ENCODE data around the gene ZNF827.

The ZNF827 gene

DNA sequence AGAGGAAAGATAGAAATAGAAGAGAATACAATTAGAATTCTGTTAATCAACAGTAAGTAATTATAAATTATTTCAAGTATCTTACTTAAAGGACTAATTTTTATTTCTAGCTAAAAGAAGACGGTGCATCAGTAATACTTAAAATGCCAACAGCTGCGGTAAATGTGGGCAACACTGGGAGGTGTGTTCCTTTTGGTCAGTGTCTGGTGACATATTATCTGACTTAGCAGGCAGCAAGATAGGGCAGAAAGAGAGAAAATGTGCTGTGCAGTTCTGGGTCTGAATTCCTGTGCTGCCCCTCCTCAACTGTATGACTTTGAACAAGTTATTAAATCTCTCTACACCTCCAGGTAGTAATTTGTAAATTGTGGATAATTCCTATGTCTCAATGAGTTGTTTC lies 120.6 kb downstream of the ZNF827 start:
- ChIA-PET POLR2A (no interaction called here), CTCF (no interaction called here)
- no peaks in the 10 kb centered on the region for H3K4me1 ChIP-seq (ENCODE audit: control insufficient read depth, insufficient read depth, low read length)
- peaks cover 0 to 3% of the 10 kb centered on the region in 2 experiments; a peak in 1 of 3 replicates for H3K36me3 ChIP-seq (ENCODE audit: control insufficient read depth in 2 of 2, insufficient read depth in 1 of 2, low read length in 2 of 2)
- no peak overlapping the region for H3K4me3 ChIP-seq (ENCODE audit: low read depth, low read length)
- no peak for TF ChIP-seq ZNF843 (tag by site-specific recombination; IDR thresholded peaks at IDR 0.05)
- no peak for TF ChIP-seq ZNF610 (tag by site-specific recombination; IDR thresholded peaks at IDR 0.05; ENCODE audit: borderline replicate concordance)
- no peak for TF ChIP-seq HOXD13 (CRISPR knock-in tag; IDR thresholded peaks at IDR 0.05; ENCODE audit: borderline replicate concordance)
- no peak for TF ChIP-seq MYNN (tag by site-specific recombination; IDR thresholded peaks at IDR 0.05; ENCODE audit: borderline replicate concordance)
- no peak for TF ChIP-seq HOXC10 (CRISPR knock-in tag; IDR thresholded peaks at IDR 0.05)
- TF ChIP-seq RBAK (tag by site-specific recombination; IDR thresholded peaks at IDR 0.05), result no peak
- TF ChIP-seq SETDB1 (IDR thresholded peaks at IDR 0.05; ENCODE audit: insufficient read length, low read length), result no peak
- no peak for TF ChIP-seq ZNF132 (tag by site-specific recombination; IDR thresholded peaks at IDR 0.05; ENCODE audit: borderline replicate concordance)
- no peak for TF ChIP-seq ZNF221 (tag by site-specific recombination; IDR thresholded peaks at IDR 0.05; ENCODE audit: borderline replicate concordance)
- no peak for TF ChIP-seq ZNF645 (tag by site-specific recombination; IDR thresholded peaks at IDR 0.05)
- TF ChIP-seq ZNF701 (tag by site-specific recombination; IDR thresholded peaks at IDR 0.05), result no peak
- no peak for TF ChIP-seq ZNF768 (tag by site-specific recombination; IDR thresholded peaks at IDR 0.05)
- TF ChIP-seq ZNF10 (tag by site-specific recombination; IDR thresholded peaks at IDR 0.05), result no peak
- TF ChIP-seq ZNF311 (tag by site-specific recombination; IDR thresholded peaks at IDR 0.05; ENCODE audit: borderline replicate concordance), result no peak
- H3K9me3 ChIP-seq (ENCODE audit: control insufficient read depth, insufficient read depth, low read depth, low read length), result no peaks in the 10 kb centered on the region
- H3K27ac ChIP-seq (ENCODE audit: extremely low read depth, low read depth, low read length), result no peak overlapping the region

GRCh38 chr4:145816091-145816490 lies 122.5 kb downstream of the ZNF827 start:
- peaks cover 0 to 3% of the 10 kb centered on the region in 2 experiments; a peak in 1 of 3 replicates for H3K36me3 ChIP-seq (ENCODE audit: control insufficient read depth in 2 of 2, insufficient read depth in 1 of 2, low read length in 2 of 2)
- ChIA-PET POLR2A (no interaction called here), CTCF (no interaction called here)
- H3K27ac ChIP-seq (ENCODE audit: extremely low read depth, low read depth, low read length), result no peak overlapping the region
- no peaks in the 10 kb centered on the region for H3K4me1 ChIP-seq (ENCODE audit: control insufficient read depth, insufficient read depth, low read length)
- H3K4me3 ChIP-seq (ENCODE audit: low read depth, low read length), result no peak overlapping the region
- TF ChIP-seq ZNF544 (tag by site-specific recombination; IDR thresholded peaks at IDR 0.05), result no peak
- no peak for TF ChIP-seq ZNF785 (tag by site-specific recombination; IDR thresholded peaks at IDR 0.05)
- TF ChIP-seq PRDM4 (tag by site-specific recombination; IDR thresholded peaks at IDR 0.05), result no peak
- no peak for TF ChIP-seq ZNF211 (tag by site-specific recombination; IDR thresholded peaks at IDR 0.05; ENCODE audit: low read depth)
- TF ChIP-seq PRDM1 (tag by site-specific recombination; IDR thresholded peaks at IDR 0.05), result no peak
- no peaks in the 10 kb centered on the region for H3K9me3 ChIP-seq (ENCODE audit: control insufficient read depth, insufficient read depth, low read depth, low read length)

GRCh38 chr4:145815626-145816025 lies 123.0 kb downstream of the ZNF827 start:
- CTCF ChIA-PET, result no interaction called here
- POLR2A ChIA-PET, result no interaction called here
- H3K4me3 ChIP-seq (ENCODE audit: low read depth, low read length), result no peak overlapping the region
- no peak overlapping the region for H3K27ac ChIP-seq (ENCODE audit: extremely low read depth, low read depth, low read length)
- peaks cover 0 to 3% of the 10 kb centered on the region in 2 experiments; a peak in 1 of 3 replicates for H3K36me3 ChIP-seq (ENCODE audit: control insufficient read depth in 2 of 2, insufficient read depth in 1 of 2, low read length in 2 of 2)
- no peaks in the 10 kb centered on the region for H3K9me3 ChIP-seq (ENCODE audit: control insufficient read depth, insufficient read depth, low read depth, low read length)
- no peaks in the 10 kb centered on the region for H3K4me1 ChIP-seq (ENCODE audit: control insufficient read depth, insufficient read depth, low read length)
- TF ChIP-seq ZNF2 (tag by site-specific recombination; IDR thresholded peaks at IDR 0.05), result no peak
- TF ChIP-seq, protein P1, sequence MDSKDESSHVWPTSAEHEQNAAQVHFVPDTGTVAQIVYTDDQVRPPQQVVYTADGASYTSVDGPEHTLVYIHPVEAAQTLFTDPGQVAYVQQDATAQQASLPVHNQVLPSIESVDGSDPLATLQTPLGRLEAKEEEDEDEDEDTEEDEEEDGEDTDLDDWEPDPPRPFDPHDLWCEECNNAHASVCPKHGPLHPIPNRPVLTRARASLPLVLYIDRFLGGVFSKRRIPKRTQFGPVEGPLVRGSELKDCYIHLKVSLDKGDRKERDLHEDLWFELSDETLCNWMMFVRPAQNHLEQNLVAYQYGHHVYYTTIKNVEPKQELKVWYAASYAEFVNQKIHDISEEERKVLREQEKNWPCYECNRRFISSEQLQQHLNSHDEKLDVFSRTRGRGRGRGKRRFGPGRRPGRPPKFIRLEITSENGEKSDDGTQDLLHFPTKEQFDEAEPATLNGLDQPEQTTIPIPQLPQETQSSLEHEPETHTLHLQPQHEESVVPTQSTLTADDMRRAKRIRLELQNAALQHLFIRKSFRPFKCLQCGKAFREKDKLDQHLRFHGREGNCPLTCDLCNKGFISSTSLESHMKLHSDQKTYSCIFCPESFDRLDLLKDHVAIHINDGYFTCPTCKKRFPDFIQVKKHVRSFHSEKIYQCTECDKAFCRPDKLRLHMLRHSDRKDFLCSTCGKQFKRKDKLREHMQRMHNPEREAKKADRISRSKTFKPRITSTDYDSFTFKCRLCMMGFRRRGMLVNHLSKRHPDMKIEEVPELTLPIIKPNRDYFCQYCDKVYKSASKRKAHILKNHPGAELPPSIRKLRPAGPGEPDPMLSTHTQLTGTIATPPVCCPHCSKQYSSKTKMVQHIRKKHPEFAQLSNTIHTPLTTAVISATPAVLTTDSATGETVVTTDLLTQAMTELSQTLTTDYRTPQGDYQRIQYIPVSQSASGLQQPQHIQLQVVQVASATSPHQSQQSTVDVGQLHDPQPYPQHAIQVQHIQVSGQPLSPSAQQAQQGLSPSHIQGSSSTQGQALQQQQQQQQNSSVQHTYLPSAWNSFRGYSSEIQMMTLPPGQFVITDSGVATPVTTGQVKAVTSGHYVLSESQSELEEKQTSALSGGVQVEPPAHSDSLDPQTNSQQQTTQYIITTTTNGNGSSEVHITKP (tag by site-specific recombination; IDR thresholded peaks at IDR 0.05), result no peak
- no peak for TF ChIP-seq GLI2 (tag by site-specific recombination; IDR thresholded peaks at IDR 0.05; ENCODE audit: borderline replicate concordance, low read depth)
- no peak for TF ChIP-seq ZNF626 (tag by site-specific recombination; IDR thresholded peaks at IDR 0.05)
- TF ChIP-seq PBX3 (CRISPR knock-in tag; IDR thresholded peaks at IDR 0.05), result no peak
- no peak for TF ChIP-seq MEIS1 (CRISPR knock-in tag; IDR thresholded peaks at IDR 0.05; ENCODE audit: borderline replicate concordance)
- no peak for TF ChIP-seq ZNF549 (tag by site-specific recombination; IDR thresholded peaks at IDR 0.05)

All from HEK293 (cell line).